ENCODE data around the gene KCNQ1. TPM values are rescaled to one million over a fixed set of nuclear protein-coding genes. Genes with fewer than 3 reads are reported as not detected.

The KCNQ1 gene
- polyA plus RNA-seq, 1 donor (not counting 4 experiments of a cell fraction or from before 2014, with no cell fraction given): not detected

- H3K4me1 ChIP-seq (ENCODE audit: control insufficient read depth, extremely low read depth, insufficient read depth, low read length): no peaks in the 10 kb centered on the region
- no peaks in the 10 kb centered on the region for H3K79me2 ChIP-seq (ENCODE audit: control insufficient read depth, insufficient read depth, low read length)
- DNase-seq (ENCODE audit: low read depth, low spot score): no peak
- no peak overlapping the region for H2AFZ ChIP-seq (ENCODE audit: control insufficient read depth, low read length)
- FAIRE-seq: no peak
- TF ChIP-seq EZH2 (IDR thresholded peaks at IDR 0.05; ENCODE audit: low read length) (no peak), CTCF (optimal IDR thresholded peaks at IDR 0.05 in 1 of 3, IDR thresholded peaks at IDR 0.05 in 1 of 3, conservative IDR thresholded peaks at IDR 0.05 in 1 of 3; ENCODE audit: extremely low read depth in 1 of 3, insufficient read depth in 2 of 3, low read length in 3 of 3) (no peak)
- no peak overlapping the region for H3K27ac ChIP-seq (ENCODE audit: control insufficient read depth, insufficient read depth, low read length)
- peaks cover 4% of the 10 kb centered on the region for H3K27me3 ChIP-seq (ENCODE audit: control insufficient read depth, extremely low read depth, insufficient read depth, low read length)
- dilution Hi-C loops (cut with MboI; ENCODE audit: extremely low pct_ligation_motif_present, low sequenced_read_pairs): no loop called here
- no peaks in the 10 kb centered on the region for H3K36me3 ChIP-seq (ENCODE audit: control insufficient read depth in 2 of 2, extremely low read depth in 1 of 2, insufficient read depth in 2 of 2, low read length in 2 of 2)
- no peaks in the 10 kb centered on the region for H4K20me1 ChIP-seq (ENCODE audit: control insufficient read depth, extremely low read depth, insufficient read depth, low read length)
- no peak overlapping the region for H3K4me2 ChIP-seq (ENCODE audit: control insufficient read depth, extremely low read depth, insufficient read depth, low read depth, low read length)
- no peaks in the 10 kb centered on the region for H3K9me3 ChIP-seq (ENCODE audit: control insufficient read depth, low read depth, low read length)
- no peaks in the 10 kb centered on the region for H3K9me1 ChIP-seq (ENCODE audit: control insufficient read depth, extremely low read depth, insufficient read depth, low read length)
- no peak overlapping the region for H3K9ac ChIP-seq (ENCODE audit: control insufficient read depth, extremely low read depth, insufficient read depth, low read length)
- no peak overlapping the region for H3K4me3 ChIP-seq (ENCODE audit: control insufficient read depth in 2 of 3, extremely low read depth in 1 of 3, insufficient read depth in 2 of 3, low read depth in 1 of 3, low read length in 3 of 3)
Measured at GRCh38 chr11:2467695-2468055, 22.9 kb downstream of the KCNQ1 start.

- DNase-seq (ENCODE audit: low read depth, low spot score) (no peak), FAIRE-seq (no peak)
- no peaks in the 10 kb centered on the region for H3K9me3 ChIP-seq (ENCODE audit: control insufficient read depth, low read depth, low read length)
- no peaks in the 10 kb centered on the region for H3K4me1 ChIP-seq (ENCODE audit: control insufficient read depth, extremely low read depth, insufficient read depth, low read length)
- H4K20me1 ChIP-seq (ENCODE audit: control insufficient read depth, extremely low read depth, insufficient read depth, low read length): no peaks in the 10 kb centered on the region
- H3K27ac ChIP-seq (ENCODE audit: control insufficient read depth, insufficient read depth, low read length): no peak overlapping the region
- dilution Hi-C loops (cut with MboI; ENCODE audit: extremely low pct_ligation_motif_present, low sequenced_read_pairs): no loop called here
- H2AFZ ChIP-seq (ENCODE audit: control insufficient read depth, low read length): no peak overlapping the region
- H3K79me2 ChIP-seq (ENCODE audit: control insufficient read depth, insufficient read depth, low read length): no peaks in the 10 kb centered on the region
- no peak overlapping the region for H3K4me3 ChIP-seq (ENCODE audit: control insufficient read depth in 2 of 3, extremely low read depth in 1 of 3, insufficient read depth in 2 of 3, low read depth in 1 of 3, low read length in 3 of 3)
- H3K27me3 ChIP-seq (ENCODE audit: control insufficient read depth, extremely low read depth, insufficient read depth, low read length): peaks cover 4% of the 10 kb centered on the region
- no peak overlapping the region for H3K4me2 ChIP-seq (ENCODE audit: control insufficient read depth, extremely low read depth, insufficient read depth, low read depth, low read length)
- H3K9ac ChIP-seq (ENCODE audit: control insufficient read depth, extremely low read depth, insufficient read depth, low read length): no peak overlapping the region
- H3K36me3 ChIP-seq (ENCODE audit: control insufficient read depth in 2 of 2, extremely low read depth in 1 of 2, insufficient read depth in 2 of 2, low read length in 2 of 2): no peaks in the 10 kb centered on the region
- H3K9me1 ChIP-seq (ENCODE audit: control insufficient read depth, extremely low read depth, insufficient read depth, low read length): no peaks in the 10 kb centered on the region
- TF ChIP-seq CTCF (optimal IDR thresholded peaks at IDR 0.05 in 1 of 3, IDR thresholded peaks at IDR 0.05 in 1 of 3, conservative IDR thresholded peaks at IDR 0.05 in 1 of 3; ENCODE audit: extremely low read depth in 1 of 3, insufficient read depth in 2 of 3, low read length in 3 of 3): no peak
Measured at GRCh38 chr11:2468363-2469235, 23.8 kb downstream of the KCNQ1 start.

All from keratinocyte (primary cell).